ENCODE results near the gene TOP1. TPM values are rescaled to one million over a fixed set of nuclear protein-coding genes. Genes with fewer than 3 reads are reported as not detected.

TOP1 gene
- total and polyA plus RNA-seq, 9 of the 15 experiments (the other 6 are each of a cell fraction or from before 2014, with no cell fraction given) = 26.4 to 127 (median 39.6) TPM

- TF ChIP-seq ZNF318 (IDR thresholded peaks at IDR 0.05; ENCODE audit: borderline replicate concordance in 1 of 2, low read depth in 1 of 2) (no peak), HES1 (IDR thresholded peaks at IDR 0.05; ENCODE audit: low read depth) (no peak), ARID3A (IDR thresholded peaks at IDR 0.05; ENCODE audit: borderline replicate concordance, low read depth, low read length) (no peak), ZKSCAN8 (CRISPR knock-in tag; IDR thresholded peaks at IDR 0.05) (no peak), HMGN3 (IDR thresholded peaks at IDR 0.05; ENCODE audit: borderline replicate concordance, extremely low read depth, insufficient read length, low read depth, low read length) (peak; percentile 42), NFIC (IDR thresholded peaks at IDR 0.05) (peak; percentile 88), ZNF830 (CRISPR knock-in tag; IDR thresholded peaks at IDR 0.05) (no peak), ETV1 (tag; conservative IDR thresholded peaks at IDR 0.05; ENCODE audit: low read depth) (peak; percentile 22; the same call in 1 of the 2 replicates)
- TF ChIP-seq, protein P1, sequence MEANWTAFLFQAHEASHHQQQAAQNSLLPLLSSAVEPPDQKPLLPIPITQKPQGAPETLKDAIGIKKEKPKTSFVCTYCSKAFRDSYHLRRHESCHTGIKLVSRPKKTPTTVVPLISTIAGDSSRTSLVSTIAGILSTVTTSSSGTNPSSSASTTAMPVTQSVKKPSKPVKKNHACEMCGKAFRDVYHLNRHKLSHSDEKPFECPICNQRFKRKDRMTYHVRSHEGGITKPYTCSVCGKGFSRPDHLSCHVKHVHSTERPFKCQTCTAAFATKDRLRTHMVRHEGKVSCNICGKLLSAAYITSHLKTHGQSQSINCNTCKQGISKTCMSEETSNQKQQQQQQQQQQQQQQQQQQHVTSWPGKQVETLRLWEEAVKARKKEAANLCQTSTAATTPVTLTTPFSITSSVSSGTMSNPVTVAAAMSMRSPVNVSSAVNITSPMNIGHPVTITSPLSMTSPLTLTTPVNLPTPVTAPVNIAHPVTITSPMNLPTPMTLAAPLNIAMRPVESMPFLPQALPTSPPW (CRISPR knock-in tag; IDR thresholded peaks at IDR 0.05) = peak; percentile 80; the same call in 1 of the 2 replicates
Observed at GRCh38 chr20:41137614-41138474, 109.2 kb downstream of the TOP1 start (continued).
